ENCODE measurements around the gene DCHS2.

Gene DCHS2

GRCh38 chr4:154490583-154491340, 837 bp downstream of the DCHS2 start:
- H3K36me3 ChIP-seq (ENCODE audit: control insufficient read depth in 1 of 2, insufficient read depth in 2 of 2, low read depth in 1 of 2, low read length in 2 of 2), result no peaks in the 10 kb centered on the region
- H3K4ac ChIP-seq (ENCODE audit: low read depth in 1 of 2, low read length in 2 of 2), result no peak overlapping the region
- no peak overlapping the region for H2BK15ac ChIP-seq (ENCODE audit: low read depth, poor library complexity, severe bottlenecking)
- no peak overlapping the region for H3K23ac ChIP-seq (ENCODE audit: low read length in 2 of 2)
- no peak overlapping the region for H3K27ac ChIP-seq (ENCODE audit: low read length, poor library complexity, severe bottlenecking)
- no peak for DNase-seq
- no peak overlapping the region for H2BK120ac ChIP-seq (ENCODE audit: low read depth, low read length)
- H2BK5ac ChIP-seq (ENCODE audit: low read depth, low read length, poor library complexity, severe bottlenecking), result no peak overlapping the region
- H4K91ac ChIP-seq (ENCODE audit: low read length), result no peak overlapping the region
- H3K18ac ChIP-seq (ENCODE audit: low read depth in 1 of 2, low read length in 2 of 2), result no peak overlapping the region
- no peak overlapping the region for H2AK5ac ChIP-seq (ENCODE audit: low read length, severe bottlenecking)
- 8% methylated on average over 75 of the region's 76 CpGs for WGBS
- H3K4me3 ChIP-seq (ENCODE audit: insufficient read depth in 1 of 2, low read depth in 1 of 2, low read length in 2 of 2), result peak overlapping the region in 1 of 2 experiments; percentile 66
- no peak overlapping the region for H3K14ac ChIP-seq (ENCODE audit: low read length in 2 of 2)
- H2AFZ ChIP-seq (ENCODE audit: low read depth, low read length), result no peak overlapping the region
- no peaks in the 10 kb centered on the region for H3K79me1 ChIP-seq (replicated peaks; ENCODE audit: low read length, poor library complexity, severe bottlenecking)
- H4K8ac ChIP-seq (ENCODE audit: low read length), result peak overlapping the region; percentile 37
- no peak overlapping the region for H2BK12ac ChIP-seq (ENCODE audit: low read length in 2 of 2)
- H3K9me3 ChIP-seq (ENCODE audit: control insufficient read depth, low read length), result no peaks in the 10 kb centered on the region
- peaks cover 62 to 93% of the 10 kb centered on the region in 2 experiments for H3K27me3 ChIP-seq (ENCODE audit: control insufficient read depth in 1 of 2, insufficient read depth in 1 of 2, low read length in 2 of 2)
- peaks cover 21% of the 10 kb centered on the region for H3K4me1 ChIP-seq (ENCODE audit: control insufficient read depth, insufficient read depth, low read depth, low read length)
- H3K4me2 ChIP-seq (ENCODE audit: low read length, poor library complexity, severe bottlenecking), result peak overlapping the region; percentile 95
- H3K9ac ChIP-seq (ENCODE audit: low read length), result no peak overlapping the region

DNA sequence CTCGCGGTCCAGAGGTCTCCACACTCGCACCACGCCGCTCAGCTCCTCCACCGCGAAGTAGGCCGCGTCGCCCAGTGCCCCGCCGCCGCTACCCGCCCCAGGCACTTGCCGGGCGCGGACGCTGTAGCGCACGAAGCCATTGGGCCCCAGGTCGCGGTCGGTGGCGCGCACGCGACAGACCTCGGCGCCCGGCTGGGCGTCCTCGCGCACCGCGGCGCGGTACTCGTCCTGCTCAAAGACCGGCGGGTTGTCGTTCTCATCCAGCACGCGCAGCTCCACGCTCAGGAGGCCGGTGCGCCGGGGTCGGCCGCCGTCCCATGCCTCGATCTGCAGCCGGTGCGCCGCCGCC, 1.4 kb downstream of the DCHS2 start:
- no peak overlapping the region for H2AFZ ChIP-seq (ENCODE audit: low read depth, low read length)
- 6% methylated on average over 55 of the region's 55 CpGs for WGBS
- H2BK12ac ChIP-seq (ENCODE audit: low read length in 2 of 2), result no peak overlapping the region
- no peak overlapping the region for H3K9ac ChIP-seq (ENCODE audit: low read length)
- H3K14ac ChIP-seq (ENCODE audit: low read length in 2 of 2), result no peak overlapping the region
- no peak overlapping the region for H2AK5ac ChIP-seq (ENCODE audit: low read length, severe bottlenecking)
- no peak overlapping the region for H3K18ac ChIP-seq (ENCODE audit: low read depth in 1 of 2, low read length in 2 of 2)
- H3K4ac ChIP-seq (ENCODE audit: low read depth in 1 of 2, low read length in 2 of 2), result no peak overlapping the region
- no peak overlapping the region for H3K27ac ChIP-seq (ENCODE audit: low read length, poor library complexity, severe bottlenecking)
- H4K8ac ChIP-seq (ENCODE audit: low read length), result no peak overlapping the region
- no peak overlapping the region for H2BK5ac ChIP-seq (ENCODE audit: low read depth, low read length, poor library complexity, severe bottlenecking)
- DNase-seq, result no peak
- H3K4me3 ChIP-seq (ENCODE audit: insufficient read depth in 1 of 2, low read depth in 1 of 2, low read length in 2 of 2), result no peak overlapping the region
- H3K23ac ChIP-seq (ENCODE audit: low read length in 2 of 2), result no peak overlapping the region
- peaks cover 63 to 96% of the 10 kb centered on the region in 2 experiments for H3K27me3 ChIP-seq (ENCODE audit: control insufficient read depth in 1 of 2, insufficient read depth in 1 of 2, low read length in 2 of 2)
- no peaks in the 10 kb centered on the region for H3K9me3 ChIP-seq (ENCODE audit: control insufficient read depth, low read length)
- H3K4me2 ChIP-seq (ENCODE audit: low read length, poor library complexity, severe bottlenecking), result no peak overlapping the region
- H4K91ac ChIP-seq (ENCODE audit: low read length), result no peak overlapping the region
- H3K4me1 ChIP-seq (ENCODE audit: control insufficient read depth, insufficient read depth, low read depth, low read length), result peaks cover 21% of the 10 kb centered on the region
- H2BK15ac ChIP-seq (ENCODE audit: low read depth, poor library complexity, severe bottlenecking), result no peak overlapping the region
- no peaks in the 10 kb centered on the region for H3K79me1 ChIP-seq (replicated peaks; ENCODE audit: low read length, poor library complexity, severe bottlenecking)
- H2BK120ac ChIP-seq (ENCODE audit: low read depth, low read length), result no peak overlapping the region
- no peaks in the 10 kb centered on the region for H3K36me3 ChIP-seq (ENCODE audit: control insufficient read depth in 1 of 2, insufficient read depth in 2 of 2, low read depth in 1 of 2, low read length in 2 of 2)

DNA sequence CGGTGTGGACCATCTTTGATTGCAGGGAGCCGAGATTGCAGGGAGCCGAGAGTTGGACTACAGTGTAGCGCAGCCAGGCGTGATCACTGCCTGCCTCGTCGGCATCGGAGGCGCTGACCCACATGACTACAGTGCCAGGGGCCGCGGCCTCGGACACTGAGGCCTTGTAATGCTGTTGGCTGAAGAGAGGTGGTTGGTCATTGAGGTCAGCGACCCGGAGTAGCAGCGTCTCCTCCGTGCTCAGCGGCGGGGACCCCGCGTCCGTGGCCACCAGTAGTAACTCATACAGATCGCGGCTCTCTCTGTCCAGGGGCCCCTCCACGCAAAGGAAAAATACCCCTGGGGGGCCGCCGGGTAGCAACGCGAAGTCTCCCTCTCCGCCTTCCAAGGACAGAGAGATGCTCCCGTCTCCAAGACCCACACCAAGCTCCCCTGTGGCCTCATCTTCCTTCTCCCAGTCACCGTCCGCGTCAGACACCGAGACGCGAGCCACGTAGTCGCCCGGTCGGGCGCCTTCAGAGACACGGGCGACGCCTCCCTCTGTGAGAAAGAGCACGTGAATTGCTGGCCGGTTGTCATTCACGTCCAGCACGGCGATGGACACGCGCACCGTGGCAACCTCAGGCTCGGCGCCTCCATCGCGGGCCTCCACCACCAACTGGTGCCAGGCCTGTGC, 1.9 kb downstream of the DCHS2 start:
- no peak overlapping the region for H3K4ac ChIP-seq (ENCODE audit: low read depth in 1 of 2, low read length in 2 of 2)
- H3K27ac ChIP-seq (ENCODE audit: low read length, poor library complexity, severe bottlenecking), result no peak overlapping the region
- H3K9me3 ChIP-seq (ENCODE audit: control insufficient read depth, low read length), result no peaks in the 10 kb centered on the region
- H3K23ac ChIP-seq (ENCODE audit: low read length in 2 of 2), result no peak overlapping the region
- no peak overlapping the region for H2BK12ac ChIP-seq (ENCODE audit: low read length in 2 of 2)
- no peak overlapping the region for H2BK15ac ChIP-seq (ENCODE audit: low read depth, poor library complexity, severe bottlenecking)
- no peak overlapping the region for H2BK120ac ChIP-seq (ENCODE audit: low read depth, low read length)
- H2AK5ac ChIP-seq (ENCODE audit: low read length, severe bottlenecking), result no peak overlapping the region
- H3K4me2 ChIP-seq (ENCODE audit: low read length, poor library complexity, severe bottlenecking), result no peak overlapping the region
- no peaks in the 10 kb centered on the region for H3K79me1 ChIP-seq (replicated peaks; ENCODE audit: low read length, poor library complexity, severe bottlenecking)
- no peak overlapping the region for H4K91ac ChIP-seq (ENCODE audit: low read length)
- no peak overlapping the region for H3K9ac ChIP-seq (ENCODE audit: low read length)
- whole genome bisulfite sequencing, result 79% methylated on average over 51 of the region's 56 CpGs
- H3K27me3 ChIP-seq (ENCODE audit: control insufficient read depth in 1 of 2, insufficient read depth in 1 of 2, low read length in 2 of 2), result peaks cover 63 to 96% of the 10 kb centered on the region in 2 experiments
- no peaks in the 10 kb centered on the region for H3K36me3 ChIP-seq (ENCODE audit: control insufficient read depth in 1 of 2, insufficient read depth in 2 of 2, low read depth in 1 of 2, low read length in 2 of 2)
- H3K18ac ChIP-seq (ENCODE audit: low read depth in 1 of 2, low read length in 2 of 2), result no peak overlapping the region
- H2AFZ ChIP-seq (ENCODE audit: low read depth, low read length), result no peak overlapping the region
- peaks cover 21% of the 10 kb centered on the region for H3K4me1 ChIP-seq (ENCODE audit: control insufficient read depth, insufficient read depth, low read depth, low read length)
- no peak overlapping the region for H2BK5ac ChIP-seq (ENCODE audit: low read depth, low read length, poor library complexity, severe bottlenecking)
- H4K8ac ChIP-seq (ENCODE audit: low read length), result no peak overlapping the region
- no peak for DNase-seq
- H3K14ac ChIP-seq (ENCODE audit: low read length in 2 of 2), result no peak overlapping the region
- H3K4me3 ChIP-seq (ENCODE audit: insufficient read depth in 1 of 2, low read depth in 1 of 2, low read length in 2 of 2), result no peak overlapping the region

GRCh38 chr4:154487145-154487544, 4.5 kb downstream of the DCHS2 start:
- 86% methylated on average over 4 of the region's 4 CpGs for WGBS
- Histone ChIP-seq H3K4me2 (ENCODE audit: low read length, poor library complexity, severe bottlenecking) (no peak overlapping the region), H3K9ac (ENCODE audit: low read length) (no peak overlapping the region)

More at GRCh38 chr4:154487145-154487544, 4.5 kb downstream of the DCHS2 start:
- H3K9me3 ChIP-seq (ENCODE audit: control insufficient read depth, low read length), result no peaks in the 10 kb centered on the region
- H3K4me3 ChIP-seq (ENCODE audit: insufficient read depth in 1 of 2, low read depth in 1 of 2, low read length in 2 of 2), result no peak overlapping the region
- DNase-seq, result no peak
- H2BK12ac ChIP-seq (ENCODE audit: low read length in 2 of 2), result no peak overlapping the region
- peaks cover 19% of the 10 kb centered on the region for H3K4me1 ChIP-seq (ENCODE audit: control insufficient read depth, insufficient read depth, low read depth, low read length)
- peaks cover 58 to 87% of the 10 kb centered on the region in 2 experiments for H3K27me3 ChIP-seq (ENCODE audit: control insufficient read depth in 1 of 2, insufficient read depth in 1 of 2, low read length in 2 of 2)
- no peak overlapping the region for H2BK15ac ChIP-seq (ENCODE audit: low read depth, poor library complexity, severe bottlenecking)
- no peak overlapping the region for H3K27ac ChIP-seq (ENCODE audit: low read length, poor library complexity, severe bottlenecking)
- no peak overlapping the region for H2AFZ ChIP-seq (ENCODE audit: low read depth, low read length)
- H4K8ac ChIP-seq (ENCODE audit: low read length), result no peak overlapping the region
- no peak overlapping the region for H2BK5ac ChIP-seq (ENCODE audit: low read depth, low read length, poor library complexity, severe bottlenecking)
- H3K36me3 ChIP-seq (ENCODE audit: control insufficient read depth in 1 of 2, insufficient read depth in 2 of 2, low read depth in 1 of 2, low read length in 2 of 2), result no peaks in the 10 kb centered on the region
- H3K18ac ChIP-seq (ENCODE audit: low read depth in 1 of 2, low read length in 2 of 2), result no peak overlapping the region
- H2BK120ac ChIP-seq (ENCODE audit: low read depth, low read length), result no peak overlapping the region
- H4K91ac ChIP-seq (ENCODE audit: low read length), result no peak overlapping the region
- H3K14ac ChIP-seq (ENCODE audit: low read length in 2 of 2), result no peak overlapping the region
- no peaks in the 10 kb centered on the region for H3K79me1 ChIP-seq (replicated peaks; ENCODE audit: low read length, poor library complexity, severe bottlenecking)
- H3K4ac ChIP-seq (ENCODE audit: low read depth in 1 of 2, low read length in 2 of 2), result no peak overlapping the region
- no peak overlapping the region for H2AK5ac ChIP-seq (ENCODE audit: low read length, severe bottlenecking)
- H3K23ac ChIP-seq (ENCODE audit: low read length in 2 of 2), result no peak overlapping the region

Data from mesenchymal stem cell (in vitro differentiated cells and primary cell).